Renal cortical epithelial cell (primary cell): Measurements from ENCODE around the gene NPIPA1. TPM values are rescaled to one million over a fixed set of nuclear protein-coding genes. Genes with fewer than 3 reads are reported as not detected.
"Not testable (repeated sequence)": the region's sequence is repeated elsewhere in the genome, so short reads cannot be mapped to it uniquely, and the experiment has no call there.

Source experiments
- DNase-seq: peaks from one replicate; pipeline ENCODE4 v3.0.0-alpha.2; 2011; ENCODE audit warnings: low read depth
- total RNA-seq: library from RNA; depleted of rRNA; stranded (reverse); fragments of >200 nt; gene quantifications from 2 replicates; pipeline ENCODE4 v1.2.3, GENCODE V29; 2014

NPIPA1 gene
- total RNA-seq, 1 donor from 2014 or later: 59.9 TPM

GRCh38 chr16:14976971-14977736, 39.9 kb downstream of the NPIPA1 start:
- not testable (repeated sequence) for DNase-seq

- DNase-seq: not testable (repeated sequence)
These were observed 41.0 kb downstream of the NPIPA1 start for GRCh38 chr16:14978281-14978680.

- not testable (repeated sequence) for DNase-seq
These were observed 41.7 kb downstream of the NPIPA1 start for GRCh38 chr16:14978908-14979307.

- not testable (repeated sequence) for DNase-seq
These were observed 44.0 kb downstream of the NPIPA1 start for GRCh38 chr16:14981234-14981633.

GRCh38 chr16:14982521-14982920, 45.3 kb downstream of the NPIPA1 start:
- DNase-seq: not testable (repeated sequence)

- not testable (repeated sequence) for DNase-seq
These were observed 50.8 kb downstream of the NPIPA1 start for GRCh38 chr16:14988092-14988491.

GRCh38 chr16:14988661-14989191, 51.5 kb downstream of the NPIPA1 start:
- not testable (repeated sequence) for DNase-seq

GRCh38 chr16:14989291-14990281, 52.3 kb downstream of the NPIPA1 start:
- not testable (repeated sequence) for DNase-seq

GRCh38 chr16:14993277-14994151, 56.3 kb downstream of the NPIPA1 start:
- not testable (repeated sequence) for DNase-seq

GRCh38 chr16:14996702-14997101, 59.5 kb downstream of the NPIPA1 start:
- peak; percentile 56 for DNase-seq

- not testable (repeated sequence) for DNase-seq
These were observed 61.1 kb downstream of the NPIPA1 start for GRCh38 chr16:14998300-14998699.

- DNase-seq: not testable (repeated sequence)
These were observed 62.6 kb downstream of the NPIPA1 start for GRCh38 chr16:14999845-15000244.

Other genes starting within 250 kb of the NPIPA1 start
- not detected in 2 replicates for gene PLA2G10, start 243.1 kb upstream of the NPIPA1 start, total RNA-seq
- 0.25 TPM in 1 of 2 replicates, not detected in the other for gene NPIPA3, start 234.0 kb upstream of the NPIPA1 start, total RNA-seq
- 0.25 TPM in 1 of 2 replicates, not detected in the other for gene NPIPA2, start 194.9 kb upstream of the NPIPA1 start, total RNA-seq
- 79.4 and 147 TPM in 2 replicates for gene NOMO1, start 103.7 kb upstream of the NPIPA1 start, total RNA-seq
- 76.1 and 90.2 TPM in 2 replicates for gene PDXDC1, start 37.6 kb downstream of the NPIPA1 start, total RNA-seq
- 53.7 and 73.5 TPM in 2 replicates for gene NTAN1, start 118.6 kb downstream of the NPIPA1 start, total RNA-seq
- gene RRN3, start 156.8 kb downstream of the NPIPA1 start, total RNA-seq: 44.3 and 58.2 TPM in 2 replicates